Keratinocyte (primary cell): Measurements from ENCODE around the gene CD44. TPM values are rescaled to one million over a fixed set of nuclear protein-coding genes. Genes with fewer than 3 reads are reported as not detected.

Experiments used
- DNase-seq: peaks from one replicate; pipeline ENCODE4 v3.0.0-alpha.2; 2011; ENCODE audit warnings: low read depth, missing footprints, low spot score
- FAIRE-seq: peaks from 2 replicates; lab custom pipeline; 2011; peaks lifted over from hg19 to GRCh38; lab: Jason Lieb, UNC
- H2AFZ ChIP-seq: 2 replicates; pipeline ENCODE4 v1.6.0; 2012; ENCODE audit warnings: low read length, control low read depth, inconsistent platforms; ENCODE audit not compliant: control insufficient read depth
- H3K27ac ChIP-seq: 2 replicates; pipeline ENCODE4 v1.5.1; 2011; ENCODE audit warnings: low read length; ENCODE audit not compliant: control insufficient read depth, insufficient read depth
- H3K27me3 ChIP-seq: 3 replicates; pipeline ENCODE4 v1.6.0; 2011; ENCODE audit warnings: low read length; ENCODE audit not compliant: control insufficient read depth, insufficient read depth; ENCODE audit errors: extremely low read depth
- H3K36me3 ChIP-seq, 2 experiments: 2 replicates in 1 of 2; 3 replicates in 1 of 2; pipeline ENCODE4 v1.5.1; 2011; ENCODE audit warnings: low read length in 2 of 2, mild to moderate bottlenecking in 1 of 2; ENCODE audit not compliant: control insufficient read depth in 2 of 2, insufficient read depth in 2 of 2; ENCODE audit errors: extremely low read depth in 1 of 2
- H3K4me1 ChIP-seq: 3 replicates; pipeline ENCODE4 v1.5.1; 2011; ENCODE audit warnings: low read length; ENCODE audit not compliant: control insufficient read depth, insufficient read depth; ENCODE audit errors: extremely low read depth
- H3K4me2 ChIP-seq: 3 replicates; pipeline ENCODE4 v1.6.0; 2011; ENCODE audit warnings: low read depth, low read length; ENCODE audit not compliant: control insufficient read depth, insufficient read depth; ENCODE audit errors: extremely low read depth
- H3K4me3 ChIP-seq, 3 experiments: fragments of 200-600 bp in 1 of 3; sonication (generic) in 1 of 3; 2 replicates in 2 of 3; 3 replicates in 1 of 3; pipeline ENCODE4 v1.5.1; 2011 to 2016; ENCODE audit warnings: low read length in 3 of 3, mild to moderate bottlenecking in 3 of 3, control low read depth in 2 of 3, inconsistent platforms in 1 of 3, low read depth in 1 of 3, mixed read lengths in 1 of 3, mixed run types in 1 of 3, moderate library complexity in 1 of 3; ENCODE audit not compliant: control insufficient read depth in 2 of 3, insufficient read depth in 2 of 3; ENCODE audit errors: extremely low read depth in 1 of 3
- H3K79me2 ChIP-seq: 2 replicates; pipeline ENCODE4 v1.6.0; 2012; ENCODE audit warnings: low read length; ENCODE audit not compliant: control insufficient read depth, insufficient read depth
- H3K9ac ChIP-seq: 3 replicates; pipeline ENCODE4 v1.6.0; 2011; ENCODE audit warnings: low read length; ENCODE audit not compliant: control insufficient read depth, insufficient read depth; ENCODE audit errors: extremely low read depth
- H3K9me1 ChIP-seq: 3 replicates; pipeline ENCODE4 v1.6.0; 2011; ENCODE audit warnings: low read length; ENCODE audit not compliant: control insufficient read depth, insufficient read depth; ENCODE audit errors: extremely low read depth
- H3K9me3 ChIP-seq: 2 replicates; pipeline ENCODE4 v1.5.1; 2012; ENCODE audit warnings: low read depth, low read length; ENCODE audit not compliant: control insufficient read depth
- H4K20me1 ChIP-seq: 3 replicates; pipeline ENCODE4 v1.6.0; 2011; ENCODE audit warnings: low read length; ENCODE audit not compliant: control insufficient read depth, insufficient read depth; ENCODE audit errors: extremely low read depth
- CTCF ChIP-seq, 3 experiments: IDR thresholded peaks in 1 of 3; conservative IDR thresholded peaks in 1 of 3; optimal IDR thresholded peaks in 1 of 3; 2 replicates in 2 of 3; 3 replicates in 1 of 3; pipeline versions ENCODE3 to v1.5.1; 2011; ENCODE audit warnings: low read length in 3 of 3, mild to moderate bottlenecking in 3 of 3, moderate library complexity in 2 of 3, control low read depth in 1 of 3, inconsistent platforms in 1 of 3; ENCODE audit not compliant: insufficient read depth in 2 of 3; ENCODE audit errors: extremely low read depth in 1 of 3
- EZH2 ChIP-seq: IDR thresholded peaks from one replicate; pipeline ENCODE4 v1.6.1; 2012; ENCODE audit warnings: inconsistent platforms, mild to moderate bottlenecking, low read length, moderate library complexity
- dilution Hi-C: fragments of 300-500 bp; cut with MboI; formaldehyde crosslinking; loops from one replicate; pipeline ENCODE4 v1.7.0; 2020; ENCODE audit warnings: low sequenced_read_pairs; ENCODE audit not compliant: extremely low pct_ligation_motif_present
- polyA plus RNA-seq, 5 experiments: library from polyadenylated mRNA; depleted of rRNA in 3 of 5; stranded (reverse) in 3 of 5; stranded (forward) in 1 of 5; unstranded in 1 of 5; fragments of >200 nt; gene quantifications; 1 replicate in 1 of 5; 2 replicates in 3 of 5; 3 replicates in 1 of 5; pipeline versions ENCODE4 v1.2.1 to v1.2.3, GENCODE V29; 2011 to 2012; ENCODE audit warnings: missing spikeins in 2 of 5, low read depth in 1 of 5, low replicate concordance in 1 of 5

Gene CD44
- polyA plus RNA-seq, 1 donor (not counting 4 experiments of a cell fraction or from before 2014, with no cell fraction given) = 2,038 TPM

GRCh38 chr11:35277827-35278226, 138.9 kb downstream of the CD44 start:
- dilution Hi-C loops = no loop called here
- H3K27ac ChIP-seq = no peak overlapping the region
- H3K4me3 ChIP-seq = no peak overlapping the region
- no peaks in the 10 kb centered on the region for H3K9me3 ChIP-seq
- no peaks in the 10 kb centered on the region for H3K79me2 ChIP-seq
- TF ChIP-seq CTCF (optimal IDR thresholded peaks at IDR 0.05 in 1 of 3, IDR thresholded peaks at IDR 0.05 in 1 of 3, conservative IDR thresholded peaks at IDR 0.05 in 1 of 3; ENCODE audit: extremely low read depth in 1 of 3, insufficient read depth in 2 of 3, low read length in 3 of 3) = no peak
- no peak for TF ChIP-seq EZH2
- DNase-seq (no peak), FAIRE-seq (no peak)
- peaks cover 28% of the 10 kb centered on the region for H3K4me1 ChIP-seq
- no peaks in the 10 kb centered on the region for H4K20me1 ChIP-seq
- H3K27me3 ChIP-seq = no peaks in the 10 kb centered on the region
- no peaks in the 10 kb centered on the region for H3K9me1 ChIP-seq
- no peaks in the 10 kb centered on the region for H3K36me3 ChIP-seq
- H2AFZ ChIP-seq = no peak overlapping the region
- no peak overlapping the region for H3K9ac ChIP-seq
- H3K4me2 ChIP-seq = no peak overlapping the region

- Histone ChIP-seq H3K27me3 (no peaks in the 10 kb centered on the region), H3K27ac (no peak overlapping the region), H4K20me1 (no peaks in the 10 kb centered on the region), H3K79me2 (no peaks in the 10 kb centered on the region), H3K4me3 (no peak overlapping the region), H3K4me1 (peaks cover 15% of the 10 kb centered on the region), H3K4me2 (no peak overlapping the region), H3K36me3 (no peaks in the 10 kb centered on the region), H3K9ac (no peak overlapping the region), H3K9me3 (no peaks in the 10 kb centered on the region), H3K9me1 (no peaks in the 10 kb centered on the region), H2AFZ (no peak overlapping the region)
- TF ChIP-seq CTCF (optimal IDR thresholded peaks at IDR 0.05 in 1 of 3, IDR thresholded peaks at IDR 0.05 in 1 of 3, conservative IDR thresholded peaks at IDR 0.05 in 1 of 3; ENCODE audit: extremely low read depth in 1 of 3, insufficient read depth in 2 of 3, low read length in 3 of 3) (no peak), EZH2 (no peak)
- DNase-seq (no peak), FAIRE-seq (no peak)
- dilution Hi-C loops = no loop called here
Observed at GRCh38 chr11:35280727-35281126, 141.8 kb downstream of the CD44 start.
